T47D (cell line): ENCODE results near the gene KIAA1671.
A peak's percentile ranks its signal among the peaks of the same experiment; 100 is the strongest.

Experiments used
- DNase-seq, 2 experiments: peaks; one replicate each; pipeline versions ENCODE4 v3.0.0 to v3.0.0-alpha.2; 2011 to 2012; ENCODE audit warnings: low read depth in 1 of 2, low spot score in 1 of 2
- JUND ChIP-seq: IDR thresholded peaks from 2 replicates; pipeline ENCODE4 v1.6.1; 2012; ENCODE audit warnings: low read depth
- in situ Hi-C: cut with HindIII; loops from 2 replicates; pipeline ENCODE4 v1.10.0; 2016; ENCODE audit warnings: low sequenced_read_pairs, low pct_unique_long_range_greater_than_20kb

The KIAA1671 gene

GRCh38 chr22:24942301-24942700 lies 10.2 kb upstream of the KIAA1671 start:
- no peak for TF ChIP-seq JUND
- in situ Hi-C loops, result no loop called here
- DNase-seq, result no peak

GRCh38 chr22:24944217-24944937 lies 8.1 kb upstream of the KIAA1671 start:
- no peak for DNase-seq
- TF ChIP-seq JUND, result no peak
- in situ Hi-C loops, result no loop called here

GRCh38 chr22:24945430-24945829 lies 7.1 kb upstream of the KIAA1671 start:
- TF ChIP-seq JUND, result no peak
- in situ Hi-C loops, result no loop called here
- DNase-seq, result no peak

GRCh38 chr22:24947383-24947782 lies 5.1 kb upstream of the KIAA1671 start:
- in situ Hi-C loops, result no loop called here
- DNase-seq, result no peak
- TF ChIP-seq JUND, result no peak

GRCh38 chr22:24947881-24948280 lies 4.6 kb upstream of the KIAA1671 start:
- in situ Hi-C loops, result no loop called here
- no peak for TF ChIP-seq JUND
- no peak for DNase-seq

- DNase-seq, result no peak
- in situ Hi-C loops, result no loop called here
Observed at GRCh38 chr22:24948356-24949202, 3.9 kb upstream of the KIAA1671 start.

GRCh38 chr22:24950272-24950902 lies 2.1 kb upstream of the KIAA1671 start:
- in situ Hi-C loops, result no loop called here
- DNase-seq, result no peak

More at GRCh38 chr22:24948356-24949202, 3.9 kb upstream of the KIAA1671 start:
- TF ChIP-seq JUND, result no peak

GRCh38 chr22:24952837-24953383 lies 394 bp downstream of the KIAA1671 start:
- TF ChIP-seq JUND, result no peak
- in situ Hi-C loops, result no loop called here
- peak; percentile 55 to 79 for DNase-seq

More at GRCh38 chr22:24950272-24950902, 2.1 kb upstream of the KIAA1671 start:
- TF ChIP-seq JUND, result no peak

GRCh38 chr22:24953384-24954113 lies 1.0 kb downstream of the KIAA1671 start:
- in situ Hi-C loops, result no loop called here
- no peak for DNase-seq
- TF ChIP-seq JUND, result no peak

GRCh38 chr22:24954114-24954463 lies 1.6 kb downstream of the KIAA1671 start:
- DNase-seq, result no peak
- TF ChIP-seq JUND, result no peak
- in situ Hi-C loops, result no loop called here

- DNase-seq, result no peak
- no peak for TF ChIP-seq JUND
- in situ Hi-C loops, result no loop called here
Observed at GRCh38 chr22:24954856-24955255, 2.3 kb downstream of the KIAA1671 start.

GRCh38 chr22:24957043-24957442 lies 4.5 kb downstream of the KIAA1671 start:
- in situ Hi-C loops, result no loop called here
- TF ChIP-seq JUND, result no peak
- DNase-seq, result no peak
